SH-SY5Y (cell line): ENCODE data around the gene USP24.

Experiments
- GATA2 ChIP-seq: IDR thresholded peaks from 2 replicates; pipeline ENCODE4 v1.6.1; 2011; ENCODE audit warnings: mild to moderate bottlenecking, low read depth, low read length
- GATA3 ChIP-seq: IDR thresholded peaks from 2 replicates; pipeline ENCODE4 v1.6.1; 2011; ENCODE audit warnings: low read depth, mild to moderate bottlenecking, low read length, moderate library complexity

USP24 gene

DNA sequence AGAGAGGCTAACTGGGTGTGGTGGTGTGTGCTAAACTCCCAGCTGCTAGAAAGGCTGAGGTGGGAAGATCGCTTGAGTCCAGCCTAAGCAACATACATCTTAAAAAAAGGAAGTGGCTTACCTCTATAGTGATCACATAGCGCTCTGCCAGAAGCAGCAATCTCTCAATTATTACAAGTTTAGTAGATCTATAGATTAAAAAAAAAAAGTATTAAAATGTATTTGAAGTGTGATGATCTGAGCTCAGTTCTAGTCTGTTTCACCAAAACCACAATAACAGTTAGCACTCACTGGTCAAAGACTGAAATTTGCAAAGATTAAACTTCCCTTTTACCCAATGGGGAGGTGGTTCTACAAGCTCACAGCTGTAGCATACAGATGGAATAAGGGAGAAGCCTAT is 76.3 kb downstream of the USP24 start:
- TF ChIP-seq GATA2, result no peak
- TF ChIP-seq GATA3, result no peak

DNA sequence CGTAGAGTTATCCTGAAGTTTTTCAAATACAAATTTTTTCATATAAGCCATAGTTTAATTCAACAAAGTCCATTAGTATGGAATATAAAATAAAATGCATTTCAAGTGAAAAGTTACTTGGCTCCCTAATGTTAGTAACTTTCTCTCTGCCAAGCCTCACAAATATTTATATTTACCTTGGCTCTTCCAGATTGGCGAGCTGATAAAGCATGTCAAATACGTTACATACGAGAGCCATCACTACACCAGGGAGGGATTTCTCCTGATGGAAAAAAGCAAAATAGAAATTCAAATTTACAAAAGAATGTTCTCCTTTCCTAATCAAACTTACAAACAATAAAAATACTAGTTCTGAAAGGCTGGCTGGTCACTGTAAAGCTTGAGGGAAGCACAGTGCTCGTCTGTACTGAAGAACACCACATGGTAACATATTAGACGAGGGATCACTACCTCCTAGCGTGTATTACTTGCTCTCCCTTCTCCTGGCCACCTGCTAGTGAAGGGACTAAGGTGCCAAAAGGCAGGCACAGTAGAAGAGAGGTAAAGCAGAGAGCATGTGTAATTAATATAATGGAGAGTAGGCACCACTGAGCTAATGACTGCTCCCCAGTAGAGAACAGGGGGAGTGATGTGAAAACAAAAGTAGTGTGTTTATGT is 80.9 kb downstream of the USP24 start:
- TF ChIP-seq GATA3 (no peak), GATA2 (no peak)

DNA sequence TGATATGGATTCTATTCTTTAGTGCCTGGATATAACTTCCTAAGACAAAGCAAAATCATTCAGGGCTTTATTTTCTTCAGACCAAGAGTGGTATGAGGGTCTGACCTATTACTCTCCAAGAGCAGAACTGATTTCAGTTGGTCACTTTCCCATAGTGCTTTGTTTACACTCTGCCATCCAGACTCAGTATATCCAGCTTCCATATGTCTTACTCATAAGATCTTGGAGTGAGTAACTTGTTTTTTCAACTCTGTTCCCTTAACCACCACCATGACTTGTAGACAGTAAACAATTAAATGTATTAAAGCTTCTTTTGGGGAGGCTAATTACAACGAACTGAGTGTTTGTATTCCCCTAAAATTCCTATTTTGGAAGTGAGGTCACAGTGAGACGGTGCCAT is 83.4 kb downstream of the USP24 start:
- no peak for TF ChIP-seq GATA3

DNA sequence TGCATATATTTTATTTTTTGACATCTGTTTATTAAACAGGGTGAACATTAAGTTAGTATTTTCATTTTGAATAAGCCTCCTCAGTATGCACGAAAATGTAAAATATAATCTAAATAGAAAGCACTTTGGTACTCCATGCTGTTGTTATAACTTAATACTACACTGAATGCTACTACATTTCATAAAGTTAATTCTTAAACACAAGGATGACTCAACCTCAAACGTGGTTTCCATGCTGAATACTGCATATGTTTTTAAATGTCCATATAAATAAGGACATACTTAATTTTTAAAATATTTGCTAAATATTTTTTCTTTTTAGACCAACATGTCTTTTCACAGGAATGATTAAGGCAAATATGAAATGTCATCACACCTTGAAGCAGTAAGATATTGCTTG is 83.9 kb downstream of the USP24 start:
- no peak for TF ChIP-seq GATA2
- TF ChIP-seq GATA3, result no peak

DNA sequence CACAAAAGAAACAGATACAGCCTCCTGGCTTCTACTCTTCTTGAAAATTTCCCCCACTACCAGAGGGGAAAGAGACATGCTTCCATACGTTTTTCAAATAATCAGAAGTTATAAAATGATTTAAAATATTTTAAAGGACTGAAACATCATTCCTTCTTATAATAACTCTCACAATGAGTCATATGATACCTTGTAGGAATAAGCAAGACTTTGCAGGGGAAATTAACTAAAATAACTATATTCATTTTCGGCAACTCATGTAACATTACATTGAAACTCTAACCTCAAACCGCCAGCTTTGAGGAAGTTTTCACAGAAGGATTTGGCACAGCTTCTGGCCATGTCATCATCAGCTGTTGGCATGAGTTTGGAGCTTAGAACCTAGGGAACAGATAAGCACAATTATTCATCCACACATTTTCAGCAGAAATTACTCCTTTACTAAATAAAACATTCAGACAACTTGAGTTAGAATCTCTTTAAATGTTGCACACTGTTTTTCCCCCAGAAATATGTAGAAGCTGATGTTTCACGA is 85.9 kb downstream of the USP24 start:
- TF ChIP-seq GATA2 (no peak), GATA3 (no peak)

DNA sequence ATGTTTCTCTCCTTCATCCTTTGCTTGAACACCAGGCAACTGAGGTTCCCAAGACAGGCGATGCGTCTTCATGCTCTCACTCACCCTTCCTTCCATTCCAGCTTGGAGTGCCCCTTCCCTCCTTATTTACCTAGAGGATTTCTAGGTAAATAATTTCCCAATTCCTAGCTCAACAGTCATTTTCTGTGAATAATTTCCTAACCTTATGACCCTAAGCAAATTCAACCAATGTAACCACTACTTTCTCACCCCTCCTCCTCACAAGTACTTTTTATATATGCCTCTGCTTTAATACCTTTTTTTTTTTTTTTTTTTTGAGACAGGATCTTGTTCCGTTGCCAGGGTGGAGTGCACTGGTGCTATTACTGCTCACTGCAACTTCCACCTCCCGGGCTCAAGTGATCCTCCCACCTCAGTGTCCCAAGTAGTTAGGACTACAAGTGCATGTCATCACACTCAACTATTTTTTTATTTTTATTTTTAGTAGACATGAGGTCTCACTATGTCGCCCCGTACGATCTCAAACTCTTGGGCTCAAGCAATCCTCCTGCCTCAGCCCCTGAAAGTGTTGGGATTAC is 86.7 kb downstream of the USP24 start:
- no peak for TF ChIP-seq GATA2
- no peak for TF ChIP-seq GATA3

DNA sequence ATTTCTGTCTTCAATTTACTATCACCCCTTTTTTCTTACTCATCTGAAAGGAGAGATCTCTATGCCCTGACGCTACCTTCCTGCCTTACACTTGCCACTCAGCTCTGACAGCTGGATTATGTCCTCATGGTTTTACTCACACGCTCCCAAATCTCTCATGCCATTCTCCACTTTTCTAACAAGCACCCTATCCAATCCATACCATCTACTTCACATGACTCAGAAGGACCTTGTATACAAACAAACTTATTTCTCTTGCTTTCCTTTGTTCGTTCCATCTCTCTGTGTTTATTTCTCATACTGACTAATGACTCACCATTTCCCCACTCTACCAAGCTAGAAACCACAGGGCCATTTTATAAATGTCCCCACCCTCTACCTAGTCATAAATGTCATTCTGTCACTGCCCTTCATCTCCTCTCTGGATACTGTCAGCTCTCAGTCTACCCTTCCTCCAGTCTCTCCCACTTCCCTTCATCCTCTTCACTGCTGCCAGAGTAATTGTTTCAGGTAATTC is 87.3 kb downstream of the USP24 start:
- TF ChIP-seq GATA3, result no peak
- TF ChIP-seq GATA2, result no peak

DNA sequence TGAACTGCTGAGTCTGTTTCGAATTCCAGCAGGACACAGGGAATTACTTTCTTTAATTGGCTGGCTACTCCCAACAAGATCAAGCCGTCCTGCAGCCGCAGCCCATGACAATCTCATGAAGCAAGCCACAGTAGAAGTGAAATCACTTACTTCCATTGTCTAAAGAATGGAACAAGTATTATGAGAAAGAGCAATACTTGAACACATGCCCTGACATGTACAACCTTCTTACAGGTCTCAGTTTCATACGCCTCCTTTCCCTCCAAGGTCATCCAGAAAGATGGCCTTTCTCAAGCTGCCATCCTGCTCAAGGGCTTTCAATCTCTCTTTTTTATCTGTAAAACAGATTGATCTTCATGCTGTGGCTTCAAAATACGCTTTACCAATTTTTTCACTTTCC is 90.7 kb downstream of the USP24 start:
- TF ChIP-seq GATA3 (no peak), GATA2 (no peak)

DNA sequence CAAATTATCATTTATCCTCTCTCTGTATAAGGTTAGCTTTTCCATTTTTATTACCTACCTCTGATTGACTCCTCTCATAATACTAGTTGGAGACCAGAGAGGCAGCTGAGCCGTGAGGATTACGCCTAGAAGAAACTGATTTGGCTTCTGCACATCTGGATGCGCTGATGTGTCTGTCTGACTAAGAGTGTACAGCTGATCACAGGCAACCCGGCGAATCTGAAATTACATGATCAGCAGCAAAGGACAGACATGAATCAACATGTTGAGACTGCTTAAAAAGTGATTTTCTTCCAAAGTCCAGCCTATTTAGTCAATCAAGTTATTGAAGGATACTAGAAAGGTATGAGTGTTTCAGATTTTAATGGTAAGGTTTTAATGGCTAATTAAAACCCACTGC is 94.6 kb downstream of the USP24 start:
- TF ChIP-seq GATA2 (no peak), GATA3 (no peak)

DNA sequence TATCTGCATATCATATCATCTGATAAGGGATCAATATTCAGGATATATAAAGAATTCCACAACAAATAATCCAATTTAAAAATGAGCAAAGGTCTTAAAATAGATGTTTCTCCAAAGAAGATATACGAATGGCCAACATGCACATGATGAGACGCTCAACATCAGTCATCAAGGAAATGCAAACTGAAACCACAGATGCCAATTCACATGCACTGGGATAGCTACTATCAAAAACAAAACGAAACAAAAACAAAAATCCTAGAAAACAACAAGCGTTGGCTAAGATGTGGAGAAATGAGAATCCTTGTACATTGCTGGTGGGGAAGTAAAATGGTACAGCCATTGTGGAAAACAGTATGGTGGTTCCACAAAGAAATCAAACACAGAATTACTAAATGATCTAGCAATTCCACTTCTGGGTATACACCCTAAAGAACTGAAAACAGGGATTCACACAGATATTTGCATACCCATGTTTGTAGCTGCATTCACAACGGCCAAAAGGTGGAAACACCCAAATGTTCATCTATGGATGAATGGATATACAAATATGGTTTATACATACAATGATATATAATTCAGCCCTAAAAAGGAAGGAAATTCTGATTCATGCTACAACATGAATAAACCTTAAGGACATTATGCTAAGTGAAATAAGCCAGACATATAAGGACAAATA is 96.4 kb downstream of the USP24 start:
- TF ChIP-seq GATA2, result no peak
- no peak for TF ChIP-seq GATA3

DNA sequence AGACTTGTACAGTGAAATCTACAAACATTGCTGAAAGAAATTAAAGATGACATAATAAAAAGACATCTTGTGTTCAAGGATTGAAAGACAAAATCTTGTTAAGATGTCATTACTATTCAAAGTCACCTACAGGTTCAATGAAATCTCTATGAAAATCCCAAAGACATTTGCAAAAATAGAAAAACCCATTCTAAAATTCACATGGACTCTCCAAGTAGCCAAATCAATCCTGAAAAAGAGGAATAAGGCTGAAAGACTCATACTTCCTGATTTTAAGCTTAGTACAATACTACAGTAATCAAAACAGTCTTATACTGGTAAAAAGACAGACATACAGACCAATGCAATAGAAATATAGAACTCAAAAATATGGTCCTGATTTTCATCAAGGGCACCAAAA is 97.2 kb downstream of the USP24 start:
- TF ChIP-seq GATA3 (no peak), GATA2 (no peak)

DNA sequence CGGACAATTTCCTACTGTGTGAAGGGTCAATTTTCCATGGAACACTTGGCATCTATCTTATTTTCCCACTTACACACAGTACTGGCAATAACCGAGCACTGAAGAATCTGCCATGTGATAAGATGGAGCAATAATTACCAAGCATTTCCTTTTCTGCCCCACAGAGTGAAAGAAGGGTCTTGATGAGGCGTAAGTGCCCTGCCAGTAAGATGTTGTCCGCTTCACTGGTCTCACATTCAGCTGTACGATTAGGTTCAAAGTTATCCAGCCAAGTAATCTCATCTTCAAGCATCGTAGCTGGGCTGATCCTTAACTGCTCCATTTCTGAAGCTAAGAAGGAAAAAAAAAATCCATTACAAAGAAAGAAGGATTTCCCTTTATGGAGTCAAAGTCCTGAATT is 108.1 kb downstream of the USP24 start:
- TF ChIP-seq GATA2, result no peak
- TF ChIP-seq GATA3, result no peak

DNA sequence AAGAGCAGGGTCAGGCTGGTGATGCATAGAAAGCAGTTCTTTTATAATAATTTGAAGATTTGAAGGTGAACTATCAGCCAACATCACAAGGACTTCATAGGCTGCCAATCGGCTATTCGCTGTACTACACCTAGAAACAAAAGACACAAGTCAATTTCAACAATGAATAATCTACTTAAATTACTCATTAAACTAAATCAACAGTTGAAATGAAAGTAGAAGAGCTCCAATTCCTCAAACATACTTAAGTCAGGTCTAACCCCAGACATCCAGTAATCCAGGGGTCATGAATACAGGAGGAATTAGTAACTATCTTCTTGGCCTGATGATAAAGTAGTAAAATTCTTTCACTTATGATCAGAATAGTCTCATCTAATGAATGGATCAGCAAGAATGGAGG is 111.3 kb downstream of the USP24 start:
- TF ChIP-seq GATA3 (no peak), GATA2 (no peak)

DNA sequence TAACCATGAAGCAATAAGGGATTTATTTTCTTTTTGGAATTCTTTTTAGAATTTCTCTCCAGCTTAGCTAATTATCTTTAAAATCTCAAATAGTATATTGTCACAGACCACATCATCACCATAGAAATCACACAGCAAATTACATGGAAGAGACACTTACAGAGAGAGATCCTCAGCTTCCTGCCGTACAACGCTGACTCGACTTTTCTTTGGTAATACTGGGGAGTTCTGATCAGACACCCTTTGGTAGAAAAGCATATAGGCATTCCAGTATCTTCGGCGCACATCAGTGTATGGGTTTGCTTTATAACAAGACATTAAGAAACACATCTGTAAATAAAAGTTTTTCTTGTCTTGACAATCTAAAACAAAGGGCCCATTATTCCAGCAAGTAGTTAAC is 120.1 kb downstream of the USP24 start:
- no peak for TF ChIP-seq GATA2
- TF ChIP-seq GATA3, result no peak

DNA sequence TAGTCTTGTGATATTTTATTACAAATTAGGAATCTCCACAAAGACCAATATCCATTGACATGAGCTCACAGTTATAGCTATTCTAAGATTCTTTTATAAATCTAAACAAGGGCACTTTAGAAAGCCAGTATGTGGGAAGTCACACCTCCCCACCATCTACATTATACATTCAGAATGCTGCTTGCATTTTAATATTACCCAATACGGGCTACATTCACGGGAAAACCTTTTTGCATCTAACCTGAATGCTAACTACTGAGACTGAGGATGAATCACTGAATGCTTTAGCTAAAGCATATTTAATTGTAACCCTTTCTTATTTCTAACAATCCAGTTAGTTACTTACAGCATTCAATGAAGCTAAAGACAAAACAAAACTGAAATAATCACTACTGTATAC is 122.7 kb downstream of the USP24 start:
- TF ChIP-seq GATA2 (no peak), GATA3 (no peak)
